ENCODE results near the gene GCLM. TPM values are rescaled to one million over a fixed set of nuclear protein-coding genes. Genes with fewer than 3 reads are reported as not detected.
A peak's percentile ranks its signal among the peaks of the same experiment; 100 is the strongest.

The GCLM gene
- total RNA-seq, 1 experiment from 2014 or later, result 34.4 TPM

- H3K4me3 ChIP-seq (ENCODE audit: low read depth, low read length, poor library complexity, severe bottlenecking), result peak overlapping the region; percentile 89
- no peak overlapping the region for H3K27ac ChIP-seq (ENCODE audit: low read depth, low read length, poor library complexity, severe bottlenecking)
- peaks cover 28% of the 10 kb centered on the region for H3K4me1 ChIP-seq (ENCODE audit: insufficient read depth, low read length, poor library complexity, severe bottlenecking)
- CTCF ChIA-PET, result interaction anchor here (0.6 kb wide), 1 partner anchor 1109 kb away, joined by 4 read pairs; no protein-coding TSS in a partner anchor
- H3K9me3 ChIP-seq (ENCODE audit: low read depth, low read length, poor library complexity, severe bottlenecking), result no peaks in the 10 kb centered on the region
- H3K36me3 ChIP-seq (ENCODE audit: insufficient read depth, low read length, poor library complexity, severe bottlenecking), result no peaks in the 10 kb centered on the region
- no peak for DNase-seq (ENCODE audit: low spot score)
- intact Hi-C loops (cut with micrococcal nuclease; ENCODE audit: unreplicated experiment), result no loop called here
- BruUV-seq (replicated peaks), result no TSS peak
- TF ChIP-seq CTCF (conservative IDR thresholded peaks at IDR 0.05; ENCODE audit: low read depth, low read length), result no peak
- no peak for TF ChIP-seq EZH2 (IDR thresholded peaks at IDR 0.05; ENCODE audit: borderline replicate concordance, low read depth, low read length, poor library complexity, severe bottlenecking)
- POLR2A ChIA-PET (ENCODE audit: low non-redundant PET), result no interaction called here
- no peaks in the 10 kb centered on the region for H3K27me3 ChIP-seq (replicated peaks; ENCODE audit: insufficient read depth, low read depth, low read length, poor library complexity)
These were observed 1.1 kb upstream of the GCLM start for GRCh38 chr1:93910305-93910704.

GRCh38 chr1:93908394-93909145, 660 bp downstream of the GCLM start:
- Histone ChIP-seq H3K4me3 (ENCODE audit: low read depth, low read length, poor library complexity, severe bottlenecking) (peak overlapping the region; percentile 89), H3K4me1 (ENCODE audit: insufficient read depth, low read length, poor library complexity, severe bottlenecking) (peaks cover 45% of the 10 kb centered on the region), H3K27me3 (replicated peaks; ENCODE audit: insufficient read depth, low read depth, low read length, poor library complexity) (no peaks in the 10 kb centered on the region), H3K36me3 (ENCODE audit: insufficient read depth, low read length, poor library complexity, severe bottlenecking) (no peaks in the 10 kb centered on the region), H3K9me3 (ENCODE audit: low read depth, low read length, poor library complexity, severe bottlenecking) (no peaks in the 10 kb centered on the region), H3K27ac (ENCODE audit: low read depth, low read length, poor library complexity, severe bottlenecking) (peak overlapping the region; percentile 82)
- no TSS peak for BruUV-seq (replicated peaks)
- TF ChIP-seq CTCF (conservative IDR thresholded peaks at IDR 0.05; ENCODE audit: low read depth, low read length), result no peak
- TF ChIP-seq EZH2 (IDR thresholded peaks at IDR 0.05; ENCODE audit: borderline replicate concordance, low read depth, low read length, poor library complexity, severe bottlenecking), result no peak
- intact Hi-C loops (cut with micrococcal nuclease; ENCODE audit: unreplicated experiment), result loop anchor here (2.0 kb wide), 1 partner anchor 30 kb away; the partner anchor contains the start of gene DNTTIP2
- CTCF ChIA-PET, result interaction anchor here (0.6 kb wide), 1 partner anchor 38 kb away, joined by 4 read pairs; no protein-coding TSS in a partner anchor
- DNase-seq (ENCODE audit: low spot score), result peak; percentile 34
- POLR2A ChIA-PET (ENCODE audit: low non-redundant PET), result no interaction called here

- peaks cover 47% of the 10 kb centered on the region for H3K4me1 ChIP-seq (ENCODE audit: insufficient read depth, low read length, poor library complexity, severe bottlenecking)
- ChIA-PET CTCF (no interaction called here), POLR2A (ENCODE audit: low non-redundant PET) (no interaction called here)
- no peaks in the 10 kb centered on the region for H3K27me3 ChIP-seq (replicated peaks; ENCODE audit: insufficient read depth, low read depth, low read length, poor library complexity)
- intact Hi-C loops (cut with micrococcal nuclease; ENCODE audit: unreplicated experiment), result loop anchor here (2.0 kb wide), 1 partner anchor 29 kb away; the partner anchor contains the start of gene DNTTIP2
- H3K4me3 ChIP-seq (ENCODE audit: low read depth, low read length, poor library complexity, severe bottlenecking), result peak overlapping the region; percentile 89
- no peaks in the 10 kb centered on the region for H3K9me3 ChIP-seq (ENCODE audit: low read depth, low read length, poor library complexity, severe bottlenecking)
- peak; percentile 45 for DNase-seq (ENCODE audit: low spot score)
- H3K36me3 ChIP-seq (ENCODE audit: insufficient read depth, low read length, poor library complexity, severe bottlenecking), result no peaks in the 10 kb centered on the region
- no peak for TF ChIP-seq CTCF (conservative IDR thresholded peaks at IDR 0.05; ENCODE audit: low read depth, low read length)
- no peak for TF ChIP-seq EZH2 (IDR thresholded peaks at IDR 0.05; ENCODE audit: borderline replicate concordance, low read depth, low read length, poor library complexity, severe bottlenecking)
- no peak overlapping the region for H3K27ac ChIP-seq (ENCODE audit: low read depth, low read length, poor library complexity, severe bottlenecking)
- no TSS peak for BruUV-seq (replicated peaks)
These were observed 1.5 kb downstream of the GCLM start for GRCh38 chr1:93907718-93908117.
